ENCODE measurements around the gene CALU. TPM values are rescaled to one million over a fixed set of nuclear protein-coding genes. Genes with fewer than 3 reads are reported as not detected.

The CALU gene
- total RNA-seq, 2 donors from 2014 or later, result 190 to 353 TPM

DNA sequence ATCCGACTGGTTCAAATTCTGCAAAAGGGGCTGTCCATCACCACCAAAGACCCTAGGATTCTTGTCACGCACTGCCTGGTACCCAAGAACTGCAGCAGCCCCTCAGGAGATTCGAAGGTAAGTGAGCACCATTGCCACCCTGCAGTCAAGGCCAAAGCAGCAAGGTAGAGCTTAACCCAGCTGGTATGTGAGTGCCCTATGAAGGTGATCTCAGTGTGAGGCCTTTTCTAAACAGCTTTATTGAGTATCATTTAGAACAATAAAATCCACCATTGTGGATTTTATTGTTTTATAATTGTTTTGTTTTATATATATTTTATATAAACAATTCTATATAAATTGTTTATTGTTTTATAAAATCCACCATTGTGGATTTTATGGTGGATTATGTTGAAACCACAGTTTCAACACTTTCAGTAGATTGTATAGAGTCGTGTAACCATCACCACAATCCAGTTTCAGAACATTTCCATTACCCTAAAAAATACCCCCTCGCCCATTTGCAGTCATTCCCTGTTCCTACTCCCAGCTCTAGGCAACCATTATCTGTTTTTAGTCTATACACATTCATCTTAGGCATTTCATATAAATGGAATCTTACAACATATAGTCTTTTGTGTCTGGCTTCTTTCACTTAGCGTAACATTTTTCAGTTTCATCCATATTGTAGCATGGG lies 20.1 kb upstream of the CALU start:
- intact Hi-C loops (cut with DNase I), result no loop called here
- DNase-seq, result no peak
- ATAC-seq, result no peak

- intact Hi-C loops (cut with DNase I), result no loop called here
- DNase-seq (no peak), ATAC-seq (no peak)
Observed at GRCh38 chr7:128721376-128721775, 17.8 kb upstream of the CALU start.

DNA sequence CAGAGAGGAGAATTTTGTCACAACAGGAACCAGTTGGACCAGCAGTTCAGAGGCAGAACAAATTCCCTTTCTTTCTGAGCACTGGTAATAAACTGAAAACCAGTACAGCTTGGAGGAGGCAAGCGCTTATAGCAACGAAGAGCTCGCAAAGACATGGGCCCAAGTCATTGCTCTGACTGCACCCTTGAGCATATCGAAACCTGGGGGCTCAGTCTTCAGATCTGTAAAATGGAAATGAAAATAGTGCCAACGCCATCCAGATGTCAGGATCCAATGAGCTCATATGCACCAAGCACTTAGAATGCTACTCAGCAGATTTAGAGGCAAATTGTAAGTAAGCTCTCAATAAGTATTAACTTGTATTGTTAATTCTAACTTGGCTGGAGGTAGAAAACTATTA lies 14.4 kb upstream of the CALU start:
- ATAC-seq (no peak), DNase-seq (no peak)
- intact Hi-C loops (cut with DNase I), result no loop called here

DNA sequence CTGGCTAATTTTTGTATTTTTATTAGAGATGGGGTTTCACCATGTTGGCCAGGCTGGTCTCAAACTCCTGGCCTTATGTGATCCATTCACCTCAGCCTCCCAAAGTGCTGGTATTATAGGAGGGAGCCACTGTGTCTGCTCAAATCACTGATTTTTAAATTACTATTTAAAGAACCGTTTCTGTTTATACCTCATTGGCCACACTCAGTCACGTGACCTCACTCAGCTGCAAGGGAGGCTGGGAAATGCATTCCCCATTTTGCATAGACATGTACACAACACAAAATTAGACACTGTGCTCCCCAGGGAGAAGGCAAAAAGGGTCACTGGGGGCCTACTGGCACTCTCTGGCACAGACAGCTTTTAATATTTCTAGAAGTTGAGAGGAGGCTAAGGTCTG lies 13.6 kb upstream of the CALU start:
- DNase-seq (no peak), ATAC-seq (no peak)
- intact Hi-C loops (cut with DNase I), result no loop called here

DNA sequence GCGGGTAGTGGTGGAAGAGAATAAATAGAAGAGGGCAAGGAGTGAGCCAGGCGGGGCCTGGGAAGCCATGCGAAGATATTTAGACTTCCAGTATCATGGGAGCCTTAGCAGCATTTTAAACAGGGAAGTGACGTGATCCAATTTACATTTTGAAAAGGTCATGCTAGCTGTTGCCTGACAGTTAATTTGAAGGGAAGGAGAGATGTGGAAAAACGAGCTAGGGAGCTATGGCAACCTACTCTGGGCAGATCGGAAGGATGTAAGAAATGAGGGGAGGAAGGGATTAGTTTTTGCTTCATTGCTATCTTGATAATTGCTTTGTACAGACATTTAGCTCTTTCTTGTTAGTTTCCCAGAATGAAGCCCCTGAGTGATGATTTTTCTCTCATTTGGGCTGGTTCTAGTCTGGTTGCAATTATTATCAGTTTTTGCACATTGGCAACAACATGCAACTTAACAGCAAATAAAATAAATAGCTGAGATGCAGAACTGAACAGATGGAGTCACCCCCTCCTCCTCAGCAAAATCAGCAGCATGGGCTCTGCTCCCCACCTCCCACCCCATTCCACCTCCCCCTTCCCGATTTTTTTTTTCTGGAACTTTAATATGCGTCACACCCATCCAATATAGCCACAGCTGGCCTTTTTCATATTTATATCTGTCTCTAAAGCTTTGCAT lies 13.0 kb upstream of the CALU start:
- DNase-seq (no peak), ATAC-seq (no peak)
- intact Hi-C loops (cut with DNase I), result no loop called here

GRCh38 chr7:128726737-128727072 lies 12.5 kb upstream of the CALU start:
- DNase-seq (no peak), ATAC-seq (no peak)
- intact Hi-C loops (cut with DNase I), result no loop called here

- ATAC-seq, result no peak
- intact Hi-C loops (cut with DNase I), result no loop called here
- DNase-seq, result no peak
Observed at GRCh38 chr7:128727239-128727638, 11.9 kb upstream of the CALU start.

GRCh38 chr7:128728598-128728997 lies 10.6 kb upstream of the CALU start:
- no peak for ATAC-seq
- intact Hi-C loops (cut with DNase I), result no loop called here
- no peak for DNase-seq

DNA sequence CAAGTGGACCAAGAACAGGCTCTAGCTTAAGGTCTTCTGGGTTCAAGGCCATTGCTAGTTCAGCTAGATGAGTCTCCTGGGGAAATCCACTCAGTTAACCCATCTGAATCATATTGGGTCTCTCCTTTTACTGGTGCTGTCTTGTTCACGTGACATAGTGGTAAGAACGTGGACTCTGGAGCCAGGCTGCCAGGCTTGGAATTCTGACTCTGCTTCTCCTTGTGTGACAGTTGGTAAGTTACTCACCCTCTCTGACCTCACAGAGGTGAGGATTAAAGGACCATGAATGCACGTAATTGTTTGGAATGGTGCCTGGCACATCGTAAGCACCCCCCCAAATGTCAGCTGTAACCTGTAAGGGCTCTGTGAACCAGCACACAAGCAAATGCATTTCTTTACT lies 9.7 kb upstream of the CALU start:
- ATAC-seq (no peak), DNase-seq (no peak)
- intact Hi-C loops (cut with DNase I), result no loop called here

- intact Hi-C loops (cut with DNase I), result no loop called here
- DNase-seq, result no peak
- ATAC-seq, result no peak
Observed at GRCh38 chr7:128731184-128731583, 8.0 kb upstream of the CALU start.

GRCh38 chr7:128732521-128733277 lies 6.5 kb upstream of the CALU start:
- ATAC-seq (no peak), DNase-seq (no peak)
- intact Hi-C loops (cut with DNase I), result no loop called here

DNA sequence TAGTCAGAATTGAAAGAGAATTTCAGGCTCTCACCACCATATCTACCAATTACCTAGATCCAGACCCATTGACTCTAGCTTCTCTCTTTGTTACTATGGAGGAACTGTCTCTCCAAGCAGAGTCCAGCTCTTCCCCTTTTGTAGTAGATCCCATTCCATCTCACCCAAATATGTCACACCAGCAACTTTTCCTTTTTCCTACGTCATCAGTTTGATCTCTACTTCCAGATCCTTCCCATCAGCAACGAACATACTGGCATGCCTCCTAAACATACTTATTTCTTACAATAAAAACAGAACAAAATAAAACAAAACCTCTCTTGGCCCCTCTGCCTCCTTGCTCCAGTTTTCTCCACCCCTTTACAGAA lies 5.9 kb upstream of the CALU start:
- intact Hi-C loops (cut with DNase I), result no loop called here
- ATAC-seq, result no peak
- no peak for DNase-seq

DNA sequence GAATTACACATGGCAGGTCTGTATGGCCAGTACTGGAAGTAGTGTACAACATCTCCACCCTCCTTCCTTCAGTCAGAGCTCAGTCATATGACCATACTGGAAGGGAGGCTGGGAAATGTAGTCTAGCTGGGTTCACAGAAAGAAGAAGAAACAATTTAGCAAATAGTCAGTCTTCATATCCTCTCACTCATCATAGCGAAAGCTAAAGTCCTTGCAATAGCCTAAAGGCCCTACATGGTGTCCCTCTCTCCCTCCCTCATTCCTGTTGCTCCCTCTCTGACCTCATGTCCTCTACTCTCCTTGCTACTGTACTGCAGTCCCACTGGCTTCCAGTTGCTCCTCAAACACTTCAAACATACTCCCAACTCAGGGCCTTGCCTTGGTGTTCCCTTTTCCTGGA lies 4.3 kb upstream of the CALU start:
- no peak for ATAC-seq
- DNase-seq, result no peak
- intact Hi-C loops (cut with DNase I), result no loop called here

DNA sequence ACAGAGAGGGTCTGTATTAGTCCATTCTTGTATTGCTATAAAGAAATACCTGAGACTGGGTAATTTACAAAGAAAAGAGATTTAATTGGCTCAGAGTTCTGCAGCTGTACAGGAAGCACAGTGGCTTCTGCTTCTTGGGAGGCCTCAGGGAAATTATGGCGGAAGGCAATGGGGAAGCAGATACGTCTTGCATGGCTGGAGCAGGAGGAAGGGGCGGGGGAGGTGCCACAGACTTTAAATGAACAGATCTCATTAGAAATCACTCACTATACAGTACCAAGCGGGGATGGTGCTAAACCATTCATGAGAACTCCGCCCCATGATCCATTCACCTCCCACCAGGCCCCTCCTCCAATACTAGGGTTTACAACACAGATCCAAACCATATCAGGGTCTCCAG lies 3.7 kb upstream of the CALU start:
- DNase-seq, result no peak
- intact Hi-C loops (cut with DNase I), result no loop called here
- ATAC-seq, result no peak

- intact Hi-C loops (cut with DNase I), result no loop called here
- no peak for ATAC-seq
- no peak for DNase-seq
Observed at GRCh38 chr7:128737441-128737840, 1.7 kb upstream of the CALU start.

DNA sequence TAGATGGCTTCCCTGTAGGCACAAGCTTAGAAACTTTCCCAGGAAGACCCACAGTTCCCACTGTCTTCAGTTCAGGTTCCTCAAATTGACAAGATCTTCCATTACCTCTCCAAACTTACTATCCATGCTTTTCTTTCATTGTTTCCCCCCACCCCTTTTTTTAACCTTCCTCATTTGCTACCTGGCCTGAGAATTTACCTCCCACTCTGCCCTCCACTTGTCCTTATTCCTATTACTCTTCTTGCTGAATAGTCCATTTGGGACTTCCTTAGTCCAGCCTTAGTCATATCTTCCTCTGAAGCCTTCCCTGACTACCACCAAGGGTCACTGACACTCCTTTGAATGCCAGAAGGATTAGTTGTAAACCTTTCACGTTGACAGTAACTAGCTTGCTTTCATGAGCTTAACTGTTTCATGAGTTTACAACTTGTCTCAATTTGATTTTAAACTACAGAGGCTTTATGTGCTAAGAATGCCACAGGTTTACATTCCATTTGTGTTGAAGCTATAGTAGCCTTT lies 1.2 kb upstream of the CALU start:
- intact Hi-C loops (cut with DNase I), result no loop called here
- DNase-seq (no peak), ATAC-seq (no peak)

GRCh38 chr7:128738570-128739047 lies 550 bp upstream of the CALU start:
- peak; percentile 7 to 51 for ATAC-seq
- intact Hi-C loops (cut with DNase I), result no loop called here
- DNase-seq, result no peak

- DNase-seq, result no peak
- intact Hi-C loops (cut with DNase I), result loop anchor here in 1 of 2 donors (5.0 kb wide), 1 partner anchor 122 kb away; the partner anchor contains the start of gene ATP6V1F
- ATAC-seq, result no peak
Observed at GRCh38 chr7:128739990-128740682, 977 bp downstream of the CALU start.

GRCh38 chr7:128740996-128741395 lies 1.8 kb downstream of the CALU start:
- DNase-seq (peak; percentile 34), ATAC-seq (no peak)
- intact Hi-C loops (cut with DNase I), result loop anchor here in 1 of 2 donors (5.0 kb wide), 1 partner anchor 121 kb away; the partner anchor contains the start of gene ATP6V1F

DNA sequence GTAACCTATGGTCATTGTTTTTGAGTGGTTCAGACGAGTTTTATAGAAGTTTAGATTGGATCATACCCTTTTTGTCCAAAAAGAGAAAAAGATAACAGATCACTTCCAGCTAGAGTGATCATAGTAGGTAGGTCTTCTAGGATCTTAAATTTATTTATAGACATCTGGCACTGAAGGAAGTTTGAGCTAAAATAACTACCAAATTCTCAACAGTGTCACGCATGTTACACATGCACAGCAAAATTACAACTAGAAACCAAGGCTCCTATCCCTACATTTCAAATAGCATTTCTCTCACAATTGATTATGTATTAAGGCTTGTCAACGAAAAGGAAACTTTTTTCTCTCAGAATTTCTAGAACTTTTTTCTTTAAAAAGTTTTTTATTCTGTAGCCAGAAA lies 2.3 kb downstream of the CALU start:
- ATAC-seq, result no peak
- DNase-seq, result no peak
- intact Hi-C loops (cut with DNase I), result loop anchor here in 1 of 2 donors (5.0 kb wide), 1 partner anchor 121 kb away; the partner anchor contains the start of gene ATP6V1F
